ENCODE measurements around the gene KCNJ11. TPM values are rescaled to one million over a fixed set of nuclear protein-coding genes. Genes with fewer than 3 reads are reported as not detected.

Gene KCNJ11
- total and polyA plus RNA-seq, 2 of the 13 experiments (the other 11 are each of a cell fraction or from before 2014, with no cell fraction given) = 0.38 to 1.6 TPM

GRCh38 chr11:17352950-17353820, 35.3 kb downstream of the KCNJ11 start (continued):
- no peak for TF ChIP-seq ZNF513 (CRISPR knock-in tag; conservative IDR thresholded peaks at IDR 0.05)
- peak; percentile 85 for TF ChIP-seq ZNF124 (CRISPR knock-in tag; IDR thresholded peaks at IDR 0.05)
- TF ChIP-seq HNRNPLL (IDR thresholded peaks at IDR 0.05; ENCODE audit: low read depth, low read length, poor library complexity, severe bottlenecking) = peak; percentile 71
- no peak for TF ChIP-seq GPN1 (CRISPR knock-in tag; IDR thresholded peaks at IDR 0.05; ENCODE audit: borderline replicate concordance)
- TF ChIP-seq ZNF329 (CRISPR knock-in tag; IDR thresholded peaks at IDR 0.05; ENCODE audit: low read depth) = no peak
- no peak for TF ChIP-seq FOXM1 (CRISPR knock-in tag; IDR thresholded peaks at IDR 0.05)
- TF ChIP-seq TERF1 (CRISPR knock-in tag; IDR thresholded peaks at IDR 0.05) = no peak
- peak; percentile 85; the same call in 1 of the 2 replicates for TF ChIP-seq ZSCAN9 (CRISPR knock-in tag; IDR thresholded peaks at IDR 0.05; ENCODE audit: borderline replicate concordance)
- TF ChIP-seq PBX2 (CRISPR knock-in tag; IDR thresholded peaks at IDR 0.05) = no peak
- peak; percentile 61 for TF ChIP-seq XRCC5 (optimal IDR thresholded peaks at IDR 0.05; ENCODE audit: low read length)
- no peak for TF ChIP-seq ZNF549 (CRISPR knock-in tag; IDR thresholded peaks at IDR 0.05)
- TF ChIP-seq ZNF543 (CRISPR knock-in tag; IDR thresholded peaks at IDR 0.05) = peak; percentile 42; the same call in 1 of the 2 replicates
- TF ChIP-seq ETV5 (CRISPR knock-in tag; IDR thresholded peaks at IDR 0.05; ENCODE audit: borderline replicate concordance) = peak; percentile 39; the same call in 1 of the 2 replicates
- TF ChIP-seq HIC2 (CRISPR knock-in tag; IDR thresholded peaks at IDR 0.05; ENCODE audit: low read depth) = no peak
- TF ChIP-seq ZFP36L2 (CRISPR knock-in tag; IDR thresholded peaks at IDR 0.05) = no peak
- no peak for TF ChIP-seq ZFP90 (CRISPR knock-in tag; IDR thresholded peaks at IDR 0.05; ENCODE audit: borderline replicate concordance)
- peak; percentile 66; the same call in 1 of the 2 replicates for TF ChIP-seq ZNF614 (CRISPR knock-in tag; IDR thresholded peaks at IDR 0.05; ENCODE audit: borderline replicate concordance)
- TF ChIP-seq ZBTB43 (CRISPR knock-in tag; conservative IDR thresholded peaks at IDR 0.05) = peak; percentile 66; the same call in 1 of the 2 replicates
- no peak for TF ChIP-seq FOXK2 (IDR thresholded peaks at IDR 0.05)
- no peak for TF ChIP-seq ZNF503 (CRISPR knock-in tag; IDR thresholded peaks at IDR 0.05)
